ENCODE measurements around the gene EHD1. TPM values are rescaled to one million over a fixed set of nuclear protein-coding genes. Genes with fewer than 3 reads are reported as not detected.

EHD1 gene
- total and polyA plus RNA-seq, 2 of the 8 experiments (the other 6 are each of a cell fraction or from before 2014, with no cell fraction given): 31.5 to 42.9 TPM

DNA sequence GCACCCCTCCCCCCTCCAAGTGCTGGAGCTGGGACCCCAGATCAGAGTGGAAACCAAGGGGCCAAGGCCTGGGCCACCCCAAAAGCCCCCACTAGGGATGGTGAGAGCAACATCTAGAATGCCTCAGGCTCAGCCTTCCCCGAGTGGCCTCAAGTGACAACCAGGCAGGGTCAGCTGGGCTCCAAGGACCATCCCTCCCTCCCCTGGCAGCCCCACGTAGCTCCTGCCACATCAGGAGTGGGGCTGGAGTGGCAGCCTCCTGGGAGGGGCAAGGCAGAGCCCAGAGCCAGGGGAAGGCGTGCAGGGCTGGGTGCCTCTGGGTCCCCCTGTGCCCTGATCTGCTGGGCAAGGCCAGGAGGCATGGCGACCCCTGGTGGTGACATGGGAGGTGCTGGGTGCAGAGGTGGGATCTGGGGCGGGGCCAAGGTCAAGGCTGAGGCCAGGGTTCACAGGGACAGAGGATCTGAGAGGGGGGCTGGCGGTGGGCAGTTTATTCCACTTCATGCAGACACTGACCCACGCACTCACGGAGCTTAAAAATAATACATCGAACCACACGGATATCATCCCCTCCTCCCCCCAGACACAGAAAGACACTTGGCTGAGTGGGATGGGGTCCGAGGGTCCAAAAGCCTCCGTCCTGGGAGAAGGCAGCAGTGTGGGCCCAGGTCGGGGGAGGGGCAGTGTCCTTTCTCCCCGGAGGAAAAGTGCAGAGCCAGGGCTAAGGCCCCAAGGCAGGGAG is 15.8 kb upstream of the EHD1 start (continued):
- TF ChIP-seq TBP (IDR thresholded peaks at IDR 0.05; ENCODE audit: low read depth, low read length) (peak; percentile 36; the same call in 1 of the 2 replicates), CREB1 (IDR thresholded peaks at IDR 0.05) (0 out of 2 replicates have a peak, but pooled peaks have one; percentile 35), KDM5A (IDR thresholded peaks at IDR 0.05; ENCODE audit: low read length) (no peak), RBBP5 (IDR thresholded peaks at IDR 0.05; ENCODE audit: borderline replicate concordance, low read depth, low read length) (no peak), JUN (IDR thresholded peaks at IDR 0.05; ENCODE audit: low read depth, low read length) (no peak), KDM1A (IDR thresholded peaks at IDR 0.05; ENCODE audit: borderline replicate concordance, low read length) (no peak), RAD21 (IDR thresholded peaks at IDR 0.05 in 1 of 2, conservative IDR thresholded peaks at IDR 0.05 in 1 of 2; ENCODE audit: low read depth in 2 of 2, low read length in 2 of 2) (peak; percentile 71 to 81), POLR2AphosphoS5 (IDR thresholded peaks at IDR 0.05; ENCODE audit: low read depth, low read length) (no peak)
- TF ChIP-seq, protein P1, sequence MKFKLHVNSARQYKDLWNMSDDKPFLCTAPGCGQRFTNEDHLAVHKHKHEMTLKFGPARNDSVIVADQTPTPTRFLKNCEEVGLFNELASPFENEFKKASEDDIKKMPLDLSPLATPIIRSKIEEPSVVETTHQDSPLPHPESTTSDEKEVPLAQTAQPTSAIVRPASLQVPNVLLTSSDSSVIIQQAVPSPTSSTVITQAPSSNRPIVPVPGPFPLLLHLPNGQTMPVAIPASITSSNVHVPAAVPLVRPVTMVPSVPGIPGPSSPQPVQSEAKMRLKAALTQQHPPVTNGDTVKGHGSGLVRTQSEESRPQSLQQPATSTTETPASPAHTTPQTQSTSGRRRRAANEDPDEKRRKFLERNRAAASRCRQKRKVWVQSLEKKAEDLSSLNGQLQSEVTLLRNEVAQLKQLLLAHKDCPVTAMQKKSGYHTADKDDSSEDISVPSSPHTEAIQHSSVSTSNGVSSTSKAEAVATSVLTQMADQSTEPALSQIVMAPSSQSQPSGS (IDR thresholded peaks at IDR 0.05; ENCODE audit: low read length): no peak
- TF ChIP-seq, protein P2, sequence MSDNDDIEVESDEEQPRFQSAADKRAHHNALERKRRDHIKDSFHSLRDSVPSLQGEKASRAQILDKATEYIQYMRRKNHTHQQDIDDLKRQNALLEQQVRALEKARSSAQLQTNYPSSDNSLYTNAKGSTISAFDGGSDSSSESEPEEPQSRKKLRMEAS (IDR thresholded peaks at IDR 0.05): 0 out of 2 replicates have a peak, but pooled peaks have one; percentile 18
- TF ChIP-seq, protein P3, sequence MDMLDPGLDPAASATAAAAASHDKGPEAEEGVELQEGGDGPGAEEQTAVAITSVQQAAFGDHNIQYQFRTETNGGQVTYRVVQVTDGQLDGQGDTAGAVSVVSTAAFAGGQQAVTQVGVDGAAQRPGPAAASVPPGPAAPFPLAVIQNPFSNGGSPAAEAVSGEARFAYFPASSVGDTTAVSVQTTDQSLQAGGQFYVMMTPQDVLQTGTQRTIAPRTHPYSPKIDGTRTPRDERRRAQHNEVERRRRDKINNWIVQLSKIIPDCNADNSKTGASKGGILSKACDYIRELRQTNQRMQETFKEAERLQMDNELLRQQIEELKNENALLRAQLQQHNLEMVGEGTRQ (IDR thresholded peaks at IDR 0.05; ENCODE audit: low read length): no peak
